C4-2B (cell line): ENCODE data around the gene KRABD2.

ENCODE experiments used
- ZFX ChIP-seq: fragments of 450-650 bp; IDR thresholded peaks from 2 replicates; pipeline ENCODE4 v1.6.1; 2017
- TF ChIP-seq, protein P1 (sequence below): fragments of 450-650 bp; conservative IDR thresholded peaks from 2 replicates; pipeline ENCODE4 v1.5.1; 2017; ENCODE audit warnings: mild to moderate bottlenecking

DNA sequence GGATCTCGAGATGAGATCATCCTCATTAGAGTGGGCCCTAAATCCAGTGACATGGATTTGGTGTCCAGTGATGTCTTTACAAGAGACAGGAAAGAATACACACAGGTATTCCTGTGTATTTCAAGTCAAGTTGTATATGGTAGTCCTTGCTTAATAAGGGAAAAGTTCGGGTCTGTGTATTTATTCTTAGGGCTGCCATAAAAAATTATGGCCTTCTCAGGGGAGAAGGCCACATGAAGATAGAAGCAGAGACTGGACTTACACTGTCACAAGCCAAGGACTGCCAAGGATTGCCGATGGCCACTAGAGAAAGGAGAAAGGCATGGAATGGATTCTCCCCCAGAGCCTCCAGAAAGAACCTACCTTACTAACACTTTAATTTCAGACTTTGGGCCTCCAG lies 8.3 kb downstream of the KRABD2 start:
- TF ChIP-seq, protein P1, sequence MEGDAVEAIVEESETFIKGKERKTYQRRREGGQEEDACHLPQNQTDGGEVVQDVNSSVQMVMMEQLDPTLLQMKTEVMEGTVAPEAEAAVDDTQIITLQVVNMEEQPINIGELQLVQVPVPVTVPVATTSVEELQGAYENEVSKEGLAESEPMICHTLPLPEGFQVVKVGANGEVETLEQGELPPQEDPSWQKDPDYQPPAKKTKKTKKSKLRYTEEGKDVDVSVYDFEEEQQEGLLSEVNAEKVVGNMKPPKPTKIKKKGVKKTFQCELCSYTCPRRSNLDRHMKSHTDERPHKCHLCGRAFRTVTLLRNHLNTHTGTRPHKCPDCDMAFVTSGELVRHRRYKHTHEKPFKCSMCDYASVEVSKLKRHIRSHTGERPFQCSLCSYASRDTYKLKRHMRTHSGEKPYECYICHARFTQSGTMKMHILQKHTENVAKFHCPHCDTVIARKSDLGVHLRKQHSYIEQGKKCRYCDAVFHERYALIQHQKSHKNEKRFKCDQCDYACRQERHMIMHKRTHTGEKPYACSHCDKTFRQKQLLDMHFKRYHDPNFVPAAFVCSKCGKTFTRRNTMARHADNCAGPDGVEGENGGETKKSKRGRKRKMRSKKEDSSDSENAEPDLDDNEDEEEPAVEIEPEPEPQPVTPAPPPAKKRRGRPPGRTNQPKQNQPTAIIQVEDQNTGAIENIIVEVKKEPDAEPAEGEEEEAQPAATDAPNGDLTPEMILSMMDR: no peak
- no peak for TF ChIP-seq ZFX
